ENCODE results near the gene SMAD9. TPM values are rescaled to one million over a fixed set of nuclear protein-coding genes. Genes with fewer than 3 reads are reported as not detected.

SMAD9 gene
- total and polyA plus RNA-seq, 2 of the 13 experiments (the other 11 are each of a cell fraction or from before 2014, with no cell fraction given): 4.2 to 7.7 TPM

DNA sequence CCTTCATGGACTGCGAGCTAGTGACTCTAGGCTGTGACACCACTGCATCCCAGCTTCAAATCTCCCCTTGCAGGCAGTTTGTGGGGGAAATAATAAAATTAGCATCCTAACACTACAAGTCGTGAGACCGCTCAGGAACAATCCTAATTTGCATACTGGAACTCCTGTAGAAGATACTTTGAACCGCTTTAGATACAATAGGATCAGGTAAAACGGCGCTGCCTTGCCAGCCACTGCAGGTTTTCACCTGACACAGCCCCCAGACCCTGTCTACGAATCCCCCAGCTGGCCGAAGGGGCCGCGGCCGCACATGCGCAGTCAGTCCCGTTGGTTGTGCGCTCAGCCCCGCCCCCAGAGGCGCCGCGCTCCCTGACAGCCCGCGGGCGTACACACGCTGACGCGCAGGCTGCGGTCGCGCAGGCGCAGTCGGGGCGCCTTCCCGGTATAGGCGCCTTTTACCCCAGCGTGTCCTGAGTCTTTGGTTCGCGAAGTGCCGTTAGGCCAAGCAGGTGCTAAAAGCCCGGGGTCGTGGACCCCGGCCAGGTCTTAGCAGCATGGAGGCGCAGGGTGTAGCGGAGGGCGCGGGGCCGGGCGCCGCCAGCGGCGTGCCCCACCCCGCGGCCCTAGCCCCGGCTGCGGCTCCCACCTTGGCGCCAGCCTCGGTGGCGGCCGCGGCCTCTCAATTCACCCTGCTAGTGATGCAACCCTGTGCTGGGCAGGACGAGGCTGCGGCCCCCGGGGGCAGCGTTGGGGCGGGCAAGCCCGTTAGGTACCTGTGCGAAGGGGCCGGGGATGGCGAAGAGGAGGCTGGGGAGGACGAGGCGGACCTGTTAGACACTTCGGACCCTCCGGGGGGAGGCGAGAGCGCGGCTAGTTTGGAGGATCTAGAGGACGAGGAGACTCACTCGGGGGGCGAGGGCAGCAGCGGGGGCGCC, 101.0 kb downstream of the SMAD9 start, which contains the start of gene RFXAP (continued):
- TF ChIP-seq ZNF589 (CRISPR knock-in tag; conservative IDR thresholded peaks at IDR 0.05) (no peak), ZNF331 (CRISPR knock-in tag; IDR thresholded peaks at IDR 0.05) (0 out of 2 replicates have a peak, but pooled peaks have one; percentile 5), ZNF773 (CRISPR knock-in tag; IDR thresholded peaks at IDR 0.05; ENCODE audit: borderline replicate concordance) (no peak), NONO (IDR thresholded peaks at IDR 0.05) (no peak), NONO (CRISPR knock-in tag; conservative IDR thresholded peaks at IDR 0.05) (peak; percentile 64; the same call in 1 of the 2 replicates), CEBPZ (IDR thresholded peaks at IDR 0.05; ENCODE audit: low read length) (no peak), ZNF570 (CRISPR knock-in tag; IDR thresholded peaks at IDR 0.05; ENCODE audit: borderline replicate concordance) (no peak), KDM5A (IDR thresholded peaks at IDR 0.05; ENCODE audit: borderline replicate concordance, low read length) (peak; percentile 46; the same call in 1 of the 2 replicates), TFAP4 (IDR thresholded peaks at IDR 0.05; ENCODE audit: borderline replicate concordance, low read depth) (peak; percentile 85), ZUFSP (CRISPR knock-in tag; IDR thresholded peaks at IDR 0.05; ENCODE audit: borderline replicate concordance) (no peak), CSRNP1 (CRISPR knock-in tag; IDR thresholded peaks at IDR 0.05) (no peak), ZNF207 (IDR thresholded peaks at IDR 0.05; ENCODE audit: borderline replicate concordance) (no peak)
- TF ChIP-seq, protein P1, sequence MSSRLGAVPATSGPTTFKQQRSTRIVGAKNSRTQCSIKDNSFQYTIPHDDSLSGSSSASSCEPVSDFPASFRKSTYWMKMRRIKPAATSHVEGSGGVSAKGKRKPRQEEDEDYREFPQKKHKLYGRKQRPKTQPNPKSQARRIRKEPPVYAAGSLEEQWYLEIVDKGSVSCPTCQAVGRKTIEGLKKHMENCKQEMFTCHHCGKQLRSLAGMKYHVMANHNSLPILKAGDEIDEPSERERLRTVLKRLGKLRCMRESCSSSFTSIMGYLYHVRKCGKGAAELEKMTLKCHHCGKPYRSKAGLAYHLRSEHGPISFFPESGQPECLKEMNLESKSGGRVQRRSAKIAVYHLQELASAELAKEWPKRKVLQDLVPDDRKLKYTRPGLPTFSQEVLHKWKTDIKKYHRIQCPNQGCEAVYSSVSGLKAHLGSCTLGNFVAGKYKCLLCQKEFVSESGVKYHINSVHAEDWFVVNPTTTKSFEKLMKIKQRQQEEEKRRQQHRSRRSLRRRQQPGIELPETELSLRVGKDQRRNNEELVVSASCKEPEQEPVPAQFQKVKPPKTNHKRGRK (CRISPR knock-in tag; IDR thresholded peaks at IDR 0.05): no peak

All from HepG2 (cell line).